GM19324 (cell line): ENCODE data around the gene GPC6.
"Not testable (repeated sequence)": the region's sequence is repeated elsewhere in the genome, so short reads cannot be mapped to it uniquely, and the experiment has no call there.

ENCODE experiments used
- ATAC-seq: cut with Tn5 transposase; IDR thresholded peaks from one replicate; pipeline ENCODE4 v1.9.1; 2021; ENCODE audit warnings: mild to moderate bottlenecking, moderate library complexity; ENCODE audit not compliant: unreplicated experiment, low FRiP score

The GPC6 gene

GRCh38 chr13:94300401-94300800 is 1073.8 kb downstream of the GPC6 start:
- no peak for ATAC-seq

- no peak for ATAC-seq
Measured at GRCh38 chr13:94301487-94301886, 1074.9 kb downstream of the GPC6 start.

GRCh38 chr13:94302847-94303565 is 1076.4 kb downstream of the GPC6 start:
- not testable (repeated sequence) for ATAC-seq

GRCh38 chr13:94303644-94304174 is 1077.1 kb downstream of the GPC6 start:
- ATAC-seq = no peak

GRCh38 chr13:94305033-94305432 is 1078.4 kb downstream of the GPC6 start:
- no peak for ATAC-seq

GRCh38 chr13:94305463-94305862 is 1078.9 kb downstream of the GPC6 start:
- no peak for ATAC-seq

- ATAC-seq = no peak
Measured at GRCh38 chr13:94305934-94306333, 1079.3 kb downstream of the GPC6 start.

- ATAC-seq = no peak
Measured at GRCh38 chr13:94308832-94309231, 1082.2 kb downstream of the GPC6 start.

- no peak for ATAC-seq
Measured at GRCh38 chr13:94309576-94309975, 1083.0 kb downstream of the GPC6 start.

GRCh38 chr13:94309997-94310855 is 1083.6 kb downstream of the GPC6 start:
- no peak for ATAC-seq

GRCh38 chr13:94311893-94312292 is 1085.3 kb downstream of the GPC6 start:
- no peak for ATAC-seq

- ATAC-seq = peak; percentile 98
Measured at GRCh38 chr13:94312511-94313216, 1086.1 kb downstream of the GPC6 start.

- no peak for ATAC-seq
Measured at GRCh38 chr13:94313321-94313910, 1086.8 kb downstream of the GPC6 start.

- ATAC-seq = no peak
Measured at GRCh38 chr13:94313926-94314325, 1087.3 kb downstream of the GPC6 start.

- ATAC-seq = no peak
Measured at GRCh38 chr13:94315188-94315587, 1088.6 kb downstream of the GPC6 start.

GRCh38 chr13:94317063-94317491 is 1090.5 kb downstream of the GPC6 start:
- no peak for ATAC-seq

- no peak for ATAC-seq
Measured at GRCh38 chr13:94318418-94318817, 1091.8 kb downstream of the GPC6 start.

- ATAC-seq = no peak
Measured at GRCh38 chr13:94319501-94319900, 1092.9 kb downstream of the GPC6 start.

- ATAC-seq = no peak
Measured at GRCh38 chr13:94322925-94323763, 1096.5 kb downstream of the GPC6 start.
